MCF 10A (cell line): ENCODE measurements around the gene SEMA3D. TPM values are rescaled to one million over a fixed set of nuclear protein-coding genes. Genes with fewer than 3 reads are reported as not detected.

Experiments
- BruUV-seq: library from RNA; stranded (reverse); fragments of 400-500 nt; replicated peaks from 2 replicates; lab custom pipeline; 2021; lab: Mats Ljungman, UMichigan
- CTCF ChIA-PET: fragments of 300-600 bp; sonication (Branson Sonifier 250); formaldehyde crosslinking; extraction: SDS; loops from one replicate; lab custom pipeline; 2021; ENCODE audit warnings: antibody characterized with exemption, inconsistent platforms; lab: Yijun Ruan, JAX
- POLR2A ChIA-PET: fragments of 300-600, 350-650 bp; sonication (Branson Sonifier 250); formaldehyde crosslinking; extraction: SDS; loops from one replicate; lab custom pipeline; 2020; ENCODE audit warnings: antibody characterized with exemption, inconsistent platforms; lab: Yijun Ruan, JAX
- DNase-seq: peaks from one replicate; pipeline ENCODE4 v3.0.0-alpha.2; 2018; ENCODE audit not compliant: unreplicated experiment
- H3K27ac Mint-ChIP-seq: one replicate; pipeline ENCODE4 v1.8.0; 2022; ENCODE audit warnings: mild to moderate bottlenecking, low read depth, mixed read lengths; ENCODE audit not compliant: unreplicated experiment
- H3K27me3 Mint-ChIP-seq: one replicate; pipeline ENCODE4 v1.8.0; 2022; ENCODE audit warnings: mixed read lengths; ENCODE audit not compliant: insufficient read depth, unreplicated experiment
- H3K36me3 Mint-ChIP-seq: one replicate; pipeline ENCODE4 v1.8.0; 2022; ENCODE audit warnings: mild to moderate bottlenecking, moderate library complexity, mixed read lengths; ENCODE audit not compliant: insufficient read depth, unreplicated experiment
- H3K4me1 Mint-ChIP-seq: one replicate; pipeline ENCODE4 v1.8.0; 2022; ENCODE audit warnings: mixed read lengths; ENCODE audit not compliant: insufficient read depth, unreplicated experiment
- H3K4me3 Mint-ChIP-seq: one replicate; pipeline ENCODE4 v1.8.0; 2022; ENCODE audit warnings: mild to moderate bottlenecking, moderate library complexity, mixed read lengths; ENCODE audit not compliant: unreplicated experiment
- H3K9me3 Mint-ChIP-seq: one replicate; pipeline ENCODE4 v1.8.0; 2022; ENCODE audit warnings: mixed read lengths; ENCODE audit not compliant: unreplicated experiment
- intact Hi-C: fragments of 100-400 bp; cut with micrococcal nuclease; formaldehyde crosslinking; loops from 2 replicates; pipeline ENCODE4 v1.14.1; 2022
- total RNA-seq: library from RNA; stranded (reverse); gene quantifications from 2 replicates; pipeline ENCODE4 v1.2.3, GENCODE V29; 2022
- TF ChIP-seq, protein P1 (sequence below): fragments of 200-600 bp; IDR thresholded peaks from one replicate; pipeline ENCODE4 v1.8.0; 2022; ENCODE audit warnings: antibody characterized with exemption, mild to moderate bottlenecking; ENCODE audit not compliant: unreplicated experiment

Gene SEMA3D
- total RNA-seq, 1 experiment from 2014 or later, result not detected

DNA sequence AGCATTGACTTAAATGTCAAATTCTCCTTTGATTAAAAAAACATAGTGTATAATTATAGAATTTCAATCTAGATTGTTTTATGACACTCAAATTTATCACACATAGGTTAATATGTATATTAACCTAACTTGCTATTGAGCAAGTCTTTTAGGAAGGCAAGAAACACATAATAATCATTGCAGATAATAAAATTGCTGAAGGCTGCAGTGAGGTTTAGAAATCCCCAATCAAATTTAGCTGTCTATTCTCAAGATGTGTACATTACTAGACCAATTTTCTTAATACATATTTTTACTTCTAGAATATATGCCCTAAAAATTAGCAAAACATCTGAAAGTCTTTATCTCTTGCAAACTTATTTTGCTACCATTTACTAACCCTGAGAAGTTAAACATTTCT is 34.9 kb upstream of the SEMA3D start:
- TF ChIP-seq, protein P1, sequence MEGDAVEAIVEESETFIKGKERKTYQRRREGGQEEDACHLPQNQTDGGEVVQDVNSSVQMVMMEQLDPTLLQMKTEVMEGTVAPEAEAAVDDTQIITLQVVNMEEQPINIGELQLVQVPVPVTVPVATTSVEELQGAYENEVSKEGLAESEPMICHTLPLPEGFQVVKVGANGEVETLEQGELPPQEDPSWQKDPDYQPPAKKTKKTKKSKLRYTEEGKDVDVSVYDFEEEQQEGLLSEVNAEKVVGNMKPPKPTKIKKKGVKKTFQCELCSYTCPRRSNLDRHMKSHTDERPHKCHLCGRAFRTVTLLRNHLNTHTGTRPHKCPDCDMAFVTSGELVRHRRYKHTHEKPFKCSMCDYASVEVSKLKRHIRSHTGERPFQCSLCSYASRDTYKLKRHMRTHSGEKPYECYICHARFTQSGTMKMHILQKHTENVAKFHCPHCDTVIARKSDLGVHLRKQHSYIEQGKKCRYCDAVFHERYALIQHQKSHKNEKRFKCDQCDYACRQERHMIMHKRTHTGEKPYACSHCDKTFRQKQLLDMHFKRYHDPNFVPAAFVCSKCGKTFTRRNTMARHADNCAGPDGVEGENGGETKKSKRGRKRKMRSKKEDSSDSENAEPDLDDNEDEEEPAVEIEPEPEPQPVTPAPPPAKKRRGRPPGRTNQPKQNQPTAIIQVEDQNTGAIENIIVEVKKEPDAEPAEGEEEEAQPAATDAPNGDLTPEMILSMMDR, result no peak
- DNase-seq, result no peak
- no peaks in the 10 kb centered on the region for H3K9me3 Mint-ChIP-seq
- CTCF ChIA-PET, result interaction anchor here (0.6 kb wide), 2 partner anchors 150 to 192 kb away, joined by 4 read pairs; no protein-coding TSS in a partner anchor
- peaks cover 70% of the 10 kb centered on the region for H3K27me3 Mint-ChIP-seq
- BruUV-seq, result no TSS peak
- no peaks in the 10 kb centered on the region for H3K4me1 Mint-ChIP-seq
- no peak overlapping the region for H3K4me3 Mint-ChIP-seq
- no peaks in the 10 kb centered on the region for H3K36me3 Mint-ChIP-seq
- POLR2A ChIA-PET, result no interaction called here
- intact Hi-C loops, result no loop called here
- H3K27ac Mint-ChIP-seq, result no peak overlapping the region

DNA sequence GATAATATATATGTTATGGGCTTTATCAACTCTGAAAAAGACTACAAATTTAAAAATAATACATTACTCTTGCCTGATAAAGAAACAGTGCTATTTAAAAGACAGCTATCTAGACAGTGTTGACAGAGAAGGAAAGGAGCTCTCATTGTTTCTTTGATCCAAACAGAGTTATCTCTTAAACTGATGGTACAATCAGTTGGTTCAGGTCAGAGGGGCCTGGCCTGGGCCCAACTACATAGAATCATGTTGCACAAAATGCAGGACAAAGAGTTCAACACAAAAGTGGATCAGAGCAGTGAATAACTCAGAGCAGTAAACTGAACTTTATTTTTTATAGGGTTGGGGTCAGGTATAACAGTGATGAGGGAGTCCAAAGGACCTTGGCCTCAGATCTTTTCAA is 33.8 kb upstream of the SEMA3D start:
- peaks cover 71% of the 10 kb centered on the region for H3K27me3 Mint-ChIP-seq
- no peak overlapping the region for H3K4me3 Mint-ChIP-seq
- TF ChIP-seq, protein P1, result no peak
- intact Hi-C loops, result no loop called here
- H3K27ac Mint-ChIP-seq, result no peak overlapping the region
- no peaks in the 10 kb centered on the region for H3K4me1 Mint-ChIP-seq
- H3K36me3 Mint-ChIP-seq, result no peaks in the 10 kb centered on the region
- ChIA-PET POLR2A (no interaction called here), CTCF (interaction anchor here (0.6 kb wide), 1 partner anchor 86 kb away, joined by 3 read pairs; no protein-coding TSS in a partner anchor)
- no TSS peak for BruUV-seq
- no peak for DNase-seq
- H3K9me3 Mint-ChIP-seq, result no peaks in the 10 kb centered on the region

DNA sequence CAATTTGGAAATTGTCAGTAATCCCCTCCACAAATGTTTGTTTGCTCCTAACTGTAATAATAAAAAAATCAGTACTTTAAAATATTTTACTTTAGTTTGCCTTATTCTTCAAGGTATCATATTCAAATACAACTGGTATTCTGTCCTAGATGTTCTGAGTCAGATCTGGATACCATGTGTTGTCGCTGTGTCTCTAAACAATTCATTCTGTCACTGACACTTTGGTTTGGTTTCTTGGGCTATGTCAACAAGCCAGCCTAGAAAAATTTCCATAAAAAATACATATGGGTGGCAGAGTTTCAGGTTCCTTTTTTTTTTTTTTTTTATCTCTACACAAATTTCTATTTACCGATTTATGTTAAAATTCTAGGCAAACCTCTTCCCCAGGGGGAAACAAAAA is 33.2 kb upstream of the SEMA3D start:
- POLR2A ChIA-PET, result no interaction called here
- CTCF ChIA-PET, result interaction anchor here (1.4 kb wide), 1 partner anchor 530 kb away, joined by 5 read pairs; no protein-coding TSS in a partner anchor
- no peaks in the 10 kb centered on the region for H3K36me3 Mint-ChIP-seq

DNA sequence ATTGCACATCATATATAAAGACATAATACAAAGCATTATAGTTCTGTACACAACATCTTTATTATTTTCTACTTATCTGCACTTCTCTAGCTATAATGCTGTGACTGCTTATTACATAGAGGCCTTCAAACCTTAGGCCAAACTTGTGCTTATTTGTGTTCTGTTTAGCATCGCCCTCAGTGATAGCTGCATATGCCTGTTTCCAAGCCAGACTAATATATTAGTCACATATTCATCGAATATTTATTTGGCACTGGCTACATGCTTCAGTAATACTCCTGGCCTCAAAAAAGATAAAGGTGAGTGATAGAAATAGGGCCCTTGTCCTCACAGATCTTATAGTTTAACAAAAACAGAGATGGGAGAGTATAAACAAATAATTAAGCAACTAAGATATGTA is 30.2 kb upstream of the SEMA3D start:
- intact Hi-C loops, result no loop called here
- TF ChIP-seq, protein P1, result no peak
- Mint-ChIP-seq H3K9me3 (no peaks in the 10 kb centered on the region), H3K4me3 (no peak overlapping the region), H3K36me3 (no peaks in the 10 kb centered on the region), H3K4me1 (no peaks in the 10 kb centered on the region), H3K27me3 (peaks cover 62% of the 10 kb centered on the region), H3K27ac (no peak overlapping the region)
- no TSS peak for BruUV-seq
- DNase-seq, result no peak
- POLR2A ChIA-PET, result no interaction called here
- CTCF ChIA-PET, result no interaction called here

More for the DNA sequence above, 33.2 kb upstream of the SEMA3D start:
- H3K4me1 Mint-ChIP-seq, result no peaks in the 10 kb centered on the region
- H3K27me3 Mint-ChIP-seq, result peaks cover 66% of the 10 kb centered on the region
- TF ChIP-seq, protein P1, result no peak
- H3K27ac Mint-ChIP-seq, result no peak overlapping the region
- H3K9me3 Mint-ChIP-seq, result no peaks in the 10 kb centered on the region
- intact Hi-C loops, result no loop called here
- no peak overlapping the region for H3K4me3 Mint-ChIP-seq
- DNase-seq, result no peak
- BruUV-seq, result no TSS peak
